Measurements from ENCODE around the gene SMNDC1.

DNA sequence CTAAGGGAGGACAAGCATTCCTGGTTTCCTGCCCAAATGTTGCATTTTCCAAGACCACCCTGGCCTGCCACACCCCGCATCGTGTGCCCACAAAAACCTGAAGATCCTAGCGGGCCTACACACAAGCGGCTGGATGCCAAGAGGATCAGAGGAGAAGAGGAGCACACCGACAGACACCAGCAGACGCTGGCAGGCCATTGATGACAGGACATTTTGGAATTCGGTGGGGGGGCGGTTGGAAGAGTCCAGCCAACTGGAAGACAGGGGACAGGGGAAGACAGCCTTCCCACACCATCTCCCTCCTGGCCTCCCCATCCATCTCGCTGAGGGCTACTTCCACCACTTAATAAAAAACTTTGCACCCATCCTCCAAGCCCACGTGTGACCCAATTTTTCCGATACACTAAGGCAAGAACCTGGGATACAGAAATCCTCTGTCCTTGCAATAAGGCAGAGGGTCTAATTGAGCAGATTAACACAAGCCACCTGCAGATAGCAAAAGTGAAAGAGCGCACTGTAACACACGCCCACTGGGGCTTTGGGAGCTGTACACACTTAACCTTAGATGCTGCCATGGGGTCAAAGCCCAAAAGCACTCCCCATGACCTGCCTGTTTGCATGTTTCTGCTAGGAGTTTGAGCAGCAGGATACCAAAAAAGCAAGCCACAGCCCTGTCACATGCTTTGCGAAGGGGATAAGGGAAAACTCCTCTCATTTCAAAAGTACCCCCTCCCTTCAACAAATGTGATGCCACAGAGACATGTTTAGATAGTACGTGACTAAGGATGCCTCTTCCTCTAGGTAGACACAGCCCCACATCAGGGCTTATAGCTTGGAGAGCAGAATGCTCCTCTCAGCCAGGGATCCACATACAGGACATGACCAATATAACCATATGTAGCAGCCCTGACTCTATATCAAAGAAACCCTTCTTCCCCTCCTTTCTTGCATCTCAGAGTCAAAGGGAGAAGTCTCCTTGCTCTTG, 13.4 kb upstream of the SMNDC1 start:
- TF ChIP-seq CTCF (IDR thresholded peaks at IDR 0.05) (no peak), POLR2A (IDR thresholded peaks at IDR 0.05) (no peak)
